ENCODE data around the gene DNM1L.

DNM1L gene

GRCh38 chr12:32757157-32757556 is 78.1 kb downstream of the DNM1L start:
- DNase-seq, result no peak

GRCh38 chr12:32761716-32762115 is 82.6 kb downstream of the DNM1L start:
- DNase-seq, result no peak

GRCh38 chr12:32765906-32766305 is 86.8 kb downstream of the DNM1L start:
- no peak for DNase-seq

- no peak for DNase-seq
These were observed 89.4 kb downstream of the DNM1L start for GRCh38 chr12:32768518-32768917.

GRCh38 chr12:32770141-32770540 is 91.0 kb downstream of the DNM1L start:
- no peak for DNase-seq

GRCh38 chr12:32773691-32774090 is 94.6 kb downstream of the DNM1L start:
- DNase-seq, result no peak

GRCh38 chr12:32776258-32776657 is 97.2 kb downstream of the DNM1L start:
- DNase-seq, result no peak

GRCh38 chr12:32777159-32777558 is 98.1 kb downstream of the DNM1L start:
- no peak for DNase-seq

- no peak for DNase-seq
These were observed 98.6 kb downstream of the DNM1L start for GRCh38 chr12:32777691-32778175.

GRCh38 chr12:32780071-32780470 is 101.0 kb downstream of the DNM1L start:
- DNase-seq, result no peak

GRCh38 chr12:32783029-32783428 is 103.9 kb downstream of the DNM1L start:
- DNase-seq, result no peak

GRCh38 chr12:32785557-32785956 is 106.5 kb downstream of the DNM1L start:
- DNase-seq, result no peak

- no peak for DNase-seq
These were observed 109.3 kb downstream of the DNM1L start for GRCh38 chr12:32788405-32788804.

- no peak for DNase-seq
These were observed 110.3 kb downstream of the DNM1L start for GRCh38 chr12:32789446-32789845.

- DNase-seq, result no peak
These were observed 110.8 kb downstream of the DNM1L start for GRCh38 chr12:32789916-32790315.

- DNase-seq, result no peak
These were observed 115.2 kb downstream of the DNM1L start for GRCh38 chr12:32794281-32794680.

Measured in activated CD4-positive, alpha-beta T cell treated with anti-CD3 and anti-CD28 coated beads, Interleukin-2, amount 50 U/mL, for 16 hours (primary cell).